Pulmonary artery endothelial cell (primary cell): ENCODE results near the gene CAMK2B. TPM values are rescaled to one million over a fixed set of nuclear protein-coding genes. Genes with fewer than 3 reads are reported as not detected.

Experiments used
- DNase-seq: peaks from one replicate; pipeline ENCODE4 v3.0.0-alpha.2; 2011; ENCODE audit warnings: low read depth, low spot score
- total RNA-seq: library from RNA; depleted of rRNA; stranded (reverse); fragments of >200 nt; gene quantifications from 2 replicates; pipeline ENCODE4 v1.2.3, GENCODE V29; 2014

Gene CAMK2B
- total RNA-seq, 1 donor from 2014 or later: 2.7 TPM

- DNase-seq: no peak
Observed at GRCh38 chr7:44232396-44232795, 93.0 kb downstream of the CAMK2B start.

GRCh38 chr7:44231088-44231487 lies 94.3 kb downstream of the CAMK2B start:
- no peak for DNase-seq

GRCh38 chr7:44230286-44230685 lies 95.1 kb downstream of the CAMK2B start:
- DNase-seq: no peak

- no peak for DNase-seq
Observed at GRCh38 chr7:44229546-44230105, 95.8 kb downstream of the CAMK2B start.

GRCh38 chr7:44228571-44229350 lies 96.6 kb downstream of the CAMK2B start:
- no peak for DNase-seq

- DNase-seq: no peak
Observed at GRCh38 chr7:44227911-44228310, 97.5 kb downstream of the CAMK2B start.

GRCh38 chr7:44226396-44226753 lies 99.0 kb downstream of the CAMK2B start:
- no peak for DNase-seq

GRCh38 chr7:44225566-44226395 lies 99.6 kb downstream of the CAMK2B start:
- no peak for DNase-seq

GRCh38 chr7:44224974-44225565 lies 100.3 kb downstream of the CAMK2B start:
- DNase-seq: no peak

GRCh38 chr7:44224080-44224973 lies 101.1 kb downstream of the CAMK2B start:
- no peak for DNase-seq

GRCh38 chr7:44223362-44224079 lies 101.9 kb downstream of the CAMK2B start:
- DNase-seq: no peak

- no peak for DNase-seq
Observed at GRCh38 chr7:44222776-44223261, 102.6 kb downstream of the CAMK2B start.

- DNase-seq: no peak
Observed at GRCh38 chr7:44222074-44222473, 103.3 kb downstream of the CAMK2B start.

GRCh38 chr7:44221231-44221791 lies 104.1 kb downstream of the CAMK2B start:
- DNase-seq: no peak

GRCh38 chr7:44220358-44221112 lies 104.9 kb downstream of the CAMK2B start:
- DNase-seq: no peak

- DNase-seq: no peak
Observed at GRCh38 chr7:44220046-44220357, 105.4 kb downstream of the CAMK2B start.

- no peak for DNase-seq
Observed at GRCh38 chr7:44219371-44220045, 105.9 kb downstream of the CAMK2B start.

- DNase-seq: no peak
Observed at GRCh38 chr7:44218418-44219201, 106.8 kb downstream of the CAMK2B start.
